Measurements from ENCODE around the gene ULBP3.

DNA sequence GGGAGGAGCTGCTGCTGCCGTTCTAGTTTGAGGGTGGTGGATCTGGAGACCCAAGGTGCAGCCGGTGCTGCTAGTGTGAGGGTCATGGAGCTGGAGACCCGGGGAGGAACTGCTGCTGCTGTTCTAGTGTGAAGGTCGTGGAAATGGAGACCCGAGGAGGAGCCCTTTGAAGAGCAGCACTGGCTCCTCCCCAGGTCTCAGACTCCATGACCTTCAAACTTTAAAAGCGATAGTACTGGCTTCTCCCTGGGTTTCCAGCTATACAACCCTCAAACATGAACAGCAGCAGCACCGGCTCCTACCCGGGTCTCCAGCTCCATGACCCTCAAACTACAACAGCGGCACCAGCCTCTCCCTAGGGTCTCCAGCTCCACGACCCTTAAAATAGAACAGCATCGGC, 15.5 kb downstream of the ULBP3 start:
- TF ChIP-seq POLR2AphosphoS5 (IDR thresholded peaks at IDR 0.05) (no peak), RAD21 (conservative IDR thresholded peaks at IDR 0.05) (no peak), EP300 (conservative IDR thresholded peaks at IDR 0.05; ENCODE audit: poor library complexity, severe bottlenecking) (no peak), TAF1 (IDR thresholded peaks at IDR 0.05; ENCODE audit: low read depth) (no peak), EZH2 (IDR thresholded peaks at IDR 0.05; ENCODE audit: borderline replicate concordance, insufficient read depth, low read length, poor library complexity, severe bottlenecking) (no peak)
- TF ChIP-seq, protein P1, sequence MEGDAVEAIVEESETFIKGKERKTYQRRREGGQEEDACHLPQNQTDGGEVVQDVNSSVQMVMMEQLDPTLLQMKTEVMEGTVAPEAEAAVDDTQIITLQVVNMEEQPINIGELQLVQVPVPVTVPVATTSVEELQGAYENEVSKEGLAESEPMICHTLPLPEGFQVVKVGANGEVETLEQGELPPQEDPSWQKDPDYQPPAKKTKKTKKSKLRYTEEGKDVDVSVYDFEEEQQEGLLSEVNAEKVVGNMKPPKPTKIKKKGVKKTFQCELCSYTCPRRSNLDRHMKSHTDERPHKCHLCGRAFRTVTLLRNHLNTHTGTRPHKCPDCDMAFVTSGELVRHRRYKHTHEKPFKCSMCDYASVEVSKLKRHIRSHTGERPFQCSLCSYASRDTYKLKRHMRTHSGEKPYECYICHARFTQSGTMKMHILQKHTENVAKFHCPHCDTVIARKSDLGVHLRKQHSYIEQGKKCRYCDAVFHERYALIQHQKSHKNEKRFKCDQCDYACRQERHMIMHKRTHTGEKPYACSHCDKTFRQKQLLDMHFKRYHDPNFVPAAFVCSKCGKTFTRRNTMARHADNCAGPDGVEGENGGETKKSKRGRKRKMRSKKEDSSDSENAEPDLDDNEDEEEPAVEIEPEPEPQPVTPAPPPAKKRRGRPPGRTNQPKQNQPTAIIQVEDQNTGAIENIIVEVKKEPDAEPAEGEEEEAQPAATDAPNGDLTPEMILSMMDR (IDR thresholded peaks at IDR 0.05; ENCODE audit: poor library complexity, severe bottlenecking): no peak
